Skeletal muscle tissue (tissue), 4 donors: ENCODE measurements around the gene MUC6. TPM values are rescaled to one million over a fixed set of nuclear protein-coding genes. Genes with fewer than 3 reads are reported as not detected.

ENCODE experiments used
- H3K27ac ChIP-seq: one replicate; pipeline ENCODE4 v1.7.0; 2013; ENCODE audit warnings: mild to moderate bottlenecking, low read depth, low read length, inconsistent platforms
- H3K27me3 ChIP-seq, 3 donors: one replicate each; pipeline ENCODE4 v1.7.0; 2013; ENCODE audit warnings: low read length in 3 of 3; ENCODE audit not compliant: control insufficient read depth in 3 of 3, insufficient read depth in 3 of 3
- H3K36me3 ChIP-seq, 3 donors: one replicate each; pipeline ENCODE4 v1.7.0; 2013; ENCODE audit warnings: low read length in 3 of 3; ENCODE audit not compliant: control insufficient read depth in 3 of 3, insufficient read depth in 3 of 3
- H3K4me1 ChIP-seq, 3 donors: one replicate each; pipeline ENCODE4 v1.7.0; 2013; ENCODE audit warnings: low read length in 3 of 3, mild to moderate bottlenecking in 3 of 3; ENCODE audit not compliant: control insufficient read depth in 3 of 3, insufficient read depth in 3 of 3
- H3K4me3 ChIP-seq, 3 donors: one replicate each; pipeline ENCODE4 v1.7.0; 2013; ENCODE audit warnings: low read length in 3 of 3
- H3K9ac ChIP-seq, 3 donors: one replicate each; pipeline ENCODE4 v1.7.0; 2013; ENCODE audit warnings: low read length in 3 of 3, mild to moderate bottlenecking in 3 of 3, moderate library complexity in 2 of 3, low read depth in 1 of 3
- H3K9me3 ChIP-seq, 3 donors: one replicate each; pipeline ENCODE4 v1.7.0; 2013; ENCODE audit warnings: low read length in 3 of 3; ENCODE audit not compliant: control insufficient read depth in 3 of 3
- total RNA-seq: library from RNA; depleted of rRNA; stranded (reverse); fragments of >200 nt; gene quantifications from one replicate; pipeline ENCODE4 v1.2.3, GENCODE V29; 2014
- donor health status: Osteomylitis.

MUC6 gene
- total RNA-seq, 1 donor from 2014 or later, result not detected

GRCh38 chr11:968822-969221 lies 67.7 kb downstream of the MUC6 start:
- no peaks in the 10 kb centered on the region for H3K27me3 ChIP-seq
- H3K36me3 ChIP-seq, result peaks cover 32 to 34% (median 33%) of the 10 kb centered on the region in 3 donors
- H3K27ac ChIP-seq, result no peak overlapping the region
- peaks cover 3 to 6% (median 4%) of the 10 kb centered on the region in 3 donors for H3K4me1 ChIP-seq
- H3K9me3 ChIP-seq, result no peaks in the 10 kb centered on the region
- H3K9ac ChIP-seq, result no peak overlapping the region
- H3K4me3 ChIP-seq, result no peak overlapping the region

- Histone ChIP-seq H3K27me3 (no peaks in the 10 kb centered on the region), H3K9ac (no peak overlapping the region), H3K4me3 (no peak overlapping the region), H3K36me3 (peaks cover 28 to 31% (median 29%) of the 10 kb centered on the region in 3 donors), H3K4me1 (peaks cover 3 to 6% (median 4%) of the 10 kb centered on the region in 3 donors), H3K9me3 (no peaks in the 10 kb centered on the region), H3K27ac (no peak overlapping the region)
Observed at GRCh38 chr11:967995-968751, 68.3 kb downstream of the MUC6 start.

GRCh38 chr11:965206-965775 lies 71.2 kb downstream of the MUC6 start:
- Histone ChIP-seq H3K4me1 (peaks cover 3 to 6% (median 4%) of the 10 kb centered on the region in 3 donors), H3K9me3 (no peaks in the 10 kb centered on the region), H3K36me3 (peaks cover 11 to 15% (median 14%) of the 10 kb centered on the region in 3 donors), H3K4me3 (no peak overlapping the region), H3K9ac (no peak overlapping the region), H3K27ac (no peak overlapping the region), H3K27me3 (no peaks in the 10 kb centered on the region)

- H3K27ac ChIP-seq, result no peak overlapping the region
- H3K4me3 ChIP-seq, result no peak overlapping the region
- peaks cover 2 to 6% (median 4%) of the 10 kb centered on the region in 3 donors for H3K4me1 ChIP-seq
- H3K27me3 ChIP-seq, result no peaks in the 10 kb centered on the region
- no peaks in the 10 kb centered on the region for H3K9me3 ChIP-seq
- H3K9ac ChIP-seq, result no peak overlapping the region
- peaks cover 15 to 18% (median 16%) of the 10 kb centered on the region in 3 donors for H3K36me3 ChIP-seq
Observed at GRCh38 chr11:963852-964251, 72.7 kb downstream of the MUC6 start.

Other genes with a start within 250 kb of the MUC6 start
- gene CEND1, start 246.6 kb downstream of the MUC6 start, total RNA-seq, result not detected
- 2.6 TPM for gene SLC25A22, start 238.4 kb downstream of the MUC6 start, total RNA-seq
- 2.1 TPM for gene PIDD1, start 231.5 kb downstream of the MUC6 start, total RNA-seq
- 414 TPM for gene RPLP2, start 226.8 kb downstream of the MUC6 start, total RNA-seq
- gene PNPLA2, start 217.8 kb downstream of the MUC6 start, total RNA-seq, result 13.6 TPM
- 5.7 TPM for gene CRACR2B, start 208.8 kb downstream of the MUC6 start, total RNA-seq
- 94.5 TPM for gene CD151, start 203.8 kb downstream of the MUC6 start, total RNA-seq
- 46.4 TPM for gene POLR2L, start 194.2 kb downstream of the MUC6 start, total RNA-seq
- gene TSPAN4, start 193.9 kb downstream of the MUC6 start, total RNA-seq, result 42.3 TPM
- gene CHID1, start 125.9 kb downstream of the MUC6 start, total RNA-seq, result 26.1 TPM
- 17.7 TPM for gene AP2A2, start 110.8 kb downstream of the MUC6 start, total RNA-seq
- gene MUC2, start 38.2 kb upstream of the MUC6 start, total RNA-seq, result not detected
- gene MUC5AC, start 121.2 kb upstream of the MUC6 start, total RNA-seq, result under 0.01 TPM
- not detected for gene MUC5B, start 186.3 kb upstream of the MUC6 start, total RNA-seq